SU-DHL-6 (cell line): ENCODE data around the gene GCM1.

ENCODE experiments used
- H2AFZ ChIP-seq: fragments of 200-600 bp; sonication (generic); 2 replicates; pipeline ENCODE4 v1.6.1; 2014; ENCODE audit warnings: low read depth, mild to moderate bottlenecking, moderate library complexity, mixed read lengths, antibody characterized with exemption, low read length; ENCODE audit not compliant: severe bottlenecking
- H3F3A ChIP-seq: fragments of 200-600 bp; shearing (Covaris generic); 2 replicates; pipeline ENCODE4 v1.6.0; 2016; ENCODE audit warnings: antibody characterized with exemption, mild to moderate bottlenecking; ENCODE audit not compliant: insufficient read depth
- H3K27ac ChIP-seq: fragments of 200-600 bp; sonication (generic); 2 replicates; pipeline ENCODE4 v1.5.1; 2016; ENCODE audit warnings: low read depth, mild to moderate bottlenecking, low read length, moderate library complexity, mixed read lengths
- H3K27me3 ChIP-seq: fragments of 200-600 bp; sonication (generic), shearing (Covaris generic); 2 replicates; pipeline ENCODE4 v1.6.0; 2014; ENCODE audit warnings: mild to moderate bottlenecking, low read length
- H3K36me3 ChIP-seq: fragments of 200-600 bp; sonication (generic); 2 replicates; pipeline ENCODE4 v1.6.1; 2014; ENCODE audit warnings: mild to moderate bottlenecking, low read length, mixed read lengths
- H3K4me2 ChIP-seq: fragments of 300-600, 200-600 bp; shearing (Covaris generic), sonication (generic); 2 replicates; pipeline ENCODE4 v1.6.0; 2014; ENCODE audit warnings: low read length, low read depth, mild to moderate bottlenecking; ENCODE audit not compliant: poor library complexity, severe bottlenecking
- H3K4me3 ChIP-seq: fragments of 200-600 bp; sonication (generic); 2 replicates; pipeline ENCODE4 v1.5.1; 2014; ENCODE audit warnings: antibody characterized with exemption, low read length, mild to moderate bottlenecking, mixed read lengths; ENCODE audit not compliant: insufficient read depth, poor library complexity, severe bottlenecking
- H3K79me2 ChIP-seq: fragments of 200-600 bp; sonication (generic); 2 replicates; pipeline ENCODE4 v1.6.1; 2014; ENCODE audit warnings: mild to moderate bottlenecking, low read length, moderate library complexity; ENCODE audit not compliant: insufficient read depth
- H3K9ac ChIP-seq: fragments of 200-600 bp; sonication (generic); 2 replicates; pipeline ENCODE4 v1.7.0; 2014; ENCODE audit warnings: mild to moderate bottlenecking, low read length
- H3K9me2 ChIP-seq: fragments of 200-600 bp; sonication (generic); replicated peaks from 2 replicates; pipeline ENCODE4 v1.6.1; 2014; ENCODE audit warnings: low read length; ENCODE audit not compliant: insufficient read depth
- H3K9me3 ChIP-seq: fragments of 200-600 bp; sonication (generic); 2 replicates; pipeline ENCODE4 v1.6.1; 2014; ENCODE audit warnings: low read length, mixed read lengths; ENCODE audit not compliant: insufficient read depth
- H4K20me1 ChIP-seq: fragments of 200-600 bp; sonication (generic); 2 replicates; pipeline ENCODE4 v1.6.1; 2014; ENCODE audit warnings: low read depth, mild to moderate bottlenecking, antibody characterized with exemption, low read length, moderate library complexity, mixed read lengths
- EZH2phosphoT487 ChIP-seq: fragments of 200-600 bp; sonication (generic), shearing (Covaris generic); conservative IDR thresholded peaks from 2 replicates; pipeline ENCODE4 v1.6.1; 2018; ENCODE audit warnings: mild to moderate bottlenecking, antibody characterized with exemption, low read length, moderate library complexity, mixed read lengths
- TF ChIP-seq, protein P1 (sequence below): fragments of 200-600 bp; sonication (generic); IDR thresholded peaks from one replicate; pipeline ENCODE4 v1.5.1; 2017; ENCODE audit warnings: antibody characterized with exemption, mild to moderate bottlenecking, low read length, moderate library complexity; ENCODE audit not compliant: insufficient read depth, poor library complexity, severe bottlenecking

GCM1 gene

DNA sequence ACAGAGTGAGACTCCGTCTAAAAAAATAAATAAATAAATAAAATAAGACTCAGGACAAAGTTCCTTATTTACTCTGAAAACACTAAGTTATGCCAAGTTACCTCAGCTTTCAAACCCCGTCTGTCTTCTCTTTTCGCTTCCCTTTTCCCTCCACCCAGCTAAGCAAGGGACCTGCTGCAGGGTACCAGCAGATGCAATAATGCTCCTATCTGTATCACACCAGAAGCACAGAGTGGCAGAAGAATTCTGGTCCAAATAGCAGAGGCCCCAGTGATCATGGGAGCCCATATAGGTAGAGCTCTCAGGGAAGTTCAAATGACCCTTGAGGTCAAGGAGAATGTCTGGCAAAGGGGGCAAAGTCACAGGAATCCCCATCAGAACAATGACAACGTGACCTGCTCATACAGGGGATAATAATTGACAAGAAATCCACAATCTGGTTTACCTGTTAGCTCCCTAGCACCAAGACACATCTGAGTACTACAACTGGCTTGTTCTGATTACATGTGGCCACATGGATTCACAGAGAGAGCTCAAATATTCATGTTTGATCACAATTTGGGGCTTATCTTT, 8.7 kb downstream of the GCM1 start:
- no peak overlapping the region for H3K9ac ChIP-seq
- TF ChIP-seq, protein P1, sequence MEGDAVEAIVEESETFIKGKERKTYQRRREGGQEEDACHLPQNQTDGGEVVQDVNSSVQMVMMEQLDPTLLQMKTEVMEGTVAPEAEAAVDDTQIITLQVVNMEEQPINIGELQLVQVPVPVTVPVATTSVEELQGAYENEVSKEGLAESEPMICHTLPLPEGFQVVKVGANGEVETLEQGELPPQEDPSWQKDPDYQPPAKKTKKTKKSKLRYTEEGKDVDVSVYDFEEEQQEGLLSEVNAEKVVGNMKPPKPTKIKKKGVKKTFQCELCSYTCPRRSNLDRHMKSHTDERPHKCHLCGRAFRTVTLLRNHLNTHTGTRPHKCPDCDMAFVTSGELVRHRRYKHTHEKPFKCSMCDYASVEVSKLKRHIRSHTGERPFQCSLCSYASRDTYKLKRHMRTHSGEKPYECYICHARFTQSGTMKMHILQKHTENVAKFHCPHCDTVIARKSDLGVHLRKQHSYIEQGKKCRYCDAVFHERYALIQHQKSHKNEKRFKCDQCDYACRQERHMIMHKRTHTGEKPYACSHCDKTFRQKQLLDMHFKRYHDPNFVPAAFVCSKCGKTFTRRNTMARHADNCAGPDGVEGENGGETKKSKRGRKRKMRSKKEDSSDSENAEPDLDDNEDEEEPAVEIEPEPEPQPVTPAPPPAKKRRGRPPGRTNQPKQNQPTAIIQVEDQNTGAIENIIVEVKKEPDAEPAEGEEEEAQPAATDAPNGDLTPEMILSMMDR, result no peak
- no peak for TF ChIP-seq EZH2phosphoT487
- no peak overlapping the region for H3K4me2 ChIP-seq
- no peak overlapping the region for H2AFZ ChIP-seq
- H4K20me1 ChIP-seq, result no peaks in the 10 kb centered on the region
- H3K9me2 ChIP-seq, result no peaks in the 10 kb centered on the region
- no peaks in the 10 kb centered on the region for H3K27me3 ChIP-seq
- H3K9me3 ChIP-seq, result no peaks in the 10 kb centered on the region
- H3K79me2 ChIP-seq, result no peaks in the 10 kb centered on the region
- no peaks in the 10 kb centered on the region for H3K36me3 ChIP-seq
- H3K4me3 ChIP-seq, result no peak overlapping the region
- no peaks in the 10 kb centered on the region for H3F3A ChIP-seq
- no peak overlapping the region for H3K27ac ChIP-seq

DNA sequence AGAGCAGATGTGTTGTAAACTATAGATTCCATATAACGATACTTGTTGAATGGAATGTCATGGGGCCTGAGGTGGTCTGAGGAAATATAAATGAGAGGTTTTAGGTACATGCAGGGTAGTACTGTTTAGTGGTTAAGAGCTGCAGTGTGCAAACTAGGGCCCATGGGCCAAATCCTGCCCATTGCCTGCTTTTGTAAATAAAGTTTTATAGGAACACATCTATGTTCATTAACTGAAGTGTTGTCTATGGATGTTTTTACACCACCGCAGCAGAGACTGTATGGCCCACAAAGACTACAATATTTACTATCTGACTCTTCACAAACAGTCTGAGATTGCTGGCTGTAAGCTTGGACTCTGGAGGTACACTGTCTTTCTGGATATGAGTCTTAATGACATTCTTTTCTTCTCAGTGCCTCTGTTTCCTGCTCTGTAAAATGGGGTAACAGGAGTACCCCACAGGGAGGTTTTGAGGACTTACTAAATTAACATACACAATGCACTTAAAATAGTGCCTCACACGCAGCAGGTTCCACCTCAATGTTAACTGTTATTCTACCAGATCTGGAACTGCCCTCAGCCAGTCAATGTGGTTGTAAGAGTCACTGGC, 12.5 kb downstream of the GCM1 start:
- Histone ChIP-seq H3K9ac (no peak overlapping the region), H3K4me2 (no peak overlapping the region), H3K4me3 (no peak overlapping the region), H3K27ac (no peak overlapping the region), H3K9me2 (no peaks in the 10 kb centered on the region), H3K36me3 (no peaks in the 10 kb centered on the region), H4K20me1 (no peaks in the 10 kb centered on the region), H3K9me3 (no peaks in the 10 kb centered on the region), H3F3A (no peaks in the 10 kb centered on the region), H3K79me2 (no peaks in the 10 kb centered on the region), H3K27me3 (no peaks in the 10 kb centered on the region), H2AFZ (no peak overlapping the region)
- TF ChIP-seq, protein P1, result no peak
- no peak for TF ChIP-seq EZH2phosphoT487

DNA sequence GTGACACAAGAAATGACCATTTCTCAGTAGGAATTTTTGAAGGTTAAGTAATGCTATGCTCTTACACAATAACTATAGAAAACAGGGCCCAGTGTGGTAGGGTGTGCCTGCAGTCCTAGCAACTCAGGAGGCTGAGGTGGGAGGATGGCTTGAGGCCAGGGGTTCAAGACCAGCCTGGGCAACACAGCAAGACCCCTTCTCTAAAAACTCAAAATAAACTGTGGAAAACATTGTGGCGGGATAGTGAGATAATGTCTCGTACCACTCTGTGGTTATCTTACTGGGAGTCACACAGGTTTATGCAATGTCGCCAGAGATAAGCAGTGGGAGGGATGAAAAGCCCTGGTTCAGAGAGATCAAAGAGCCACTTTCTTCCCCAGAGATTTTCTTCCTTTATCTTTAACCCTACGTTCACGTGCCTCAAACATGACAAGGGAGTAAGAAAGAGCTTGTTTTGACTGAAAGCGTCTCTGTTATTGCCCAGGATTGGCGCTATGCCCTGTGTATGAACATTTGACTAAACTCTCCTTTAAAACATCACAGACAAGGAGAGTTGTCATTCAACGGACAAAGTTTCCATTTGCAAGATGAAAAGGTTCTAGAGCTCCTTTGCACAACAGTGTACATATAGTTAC, 13.9 kb downstream of the GCM1 start:
- H3F3A ChIP-seq, result no peaks in the 10 kb centered on the region
- H2AFZ ChIP-seq, result no peak overlapping the region
- no peak overlapping the region for H3K4me2 ChIP-seq
- no peaks in the 10 kb centered on the region for H3K36me3 ChIP-seq
- no peak overlapping the region for H3K4me3 ChIP-seq
- H3K79me2 ChIP-seq, result no peaks in the 10 kb centered on the region
- H3K9me2 ChIP-seq, result no peaks in the 10 kb centered on the region
- H4K20me1 ChIP-seq, result no peaks in the 10 kb centered on the region
- TF ChIP-seq, protein P1, result no peak
- TF ChIP-seq EZH2phosphoT487, result no peak
- no peak overlapping the region for H3K9ac ChIP-seq
- H3K9me3 ChIP-seq, result no peaks in the 10 kb centered on the region
- no peaks in the 10 kb centered on the region for H3K27me3 ChIP-seq
- H3K27ac ChIP-seq, result no peak overlapping the region
